ENCODE data around the gene NCBP3. TPM values are rescaled to one million over a fixed set of nuclear protein-coding genes. Genes with fewer than 3 reads are reported as not detected.
A peak's percentile ranks its signal among the peaks of the same experiment; 100 is the strongest.

NCBP3 gene
- total RNA-seq (10 to 100 TPM; 15.7 to 43.2 (median 37.6) TPM), polyA plus RNA-seq (10 to 100 TPM; 17.7 to 38.9 TPM)
- long read RNA-seq, donor 1, full-length matches to known transcripts, result 25 of 50 reads
- long read RNA-seq, donor 1, partial matches to known transcripts, result 14 of 50 reads
- long read RNA-seq, donor 1, other reads (novel, unspliced or antisense), result 11 of 50 reads
- long read RNA-seq, donor 2, full-length matches to known transcripts, result 7 of 7 reads
- long read RNA-seq, donor 2, partial matches to known transcripts, result 0 of 7 reads
- long read RNA-seq, donor 2, other reads (novel, unspliced or antisense), result 0 of 7 reads
- long read RNA-seq, donor 3, full-length matches to known transcripts, result 23 of 45 reads
- long read RNA-seq, donor 3, partial matches to known transcripts, result 11 of 45 reads
- long read RNA-seq, donor 3, other reads (novel, unspliced or antisense), result 11 of 45 reads

GRCh38 chr17:3845621-3846436, at the start of gene NCBP3:
TSS of gene NCBP3 (minus strand) at chr17:3846246. CDS start at chr17:3846223, 23 bp downstream.
- peak within 1 kb of the TSS; percentile 59 to 70 for H3K27ac ChIP-seq
- H3K4me1 ChIP-seq (ENCODE audit: insufficient read depth), result no peaks in the 10 kb centered on the region
- H3K27me3 ChIP-seq, result no peaks in the 10 kb centered on the region
- WGBS, 3 donors, result 0 to 1% (median 1%) methylated on average over 72 to 76 of the region's 76 CpGs
- peak within 1 kb of the TSS; percentile 100 for H3K4me3 ChIP-seq
- DNase-seq, result peak; percentile 86 to 93 (median 89)
- no peaks in the 10 kb centered on the region for H3K9me3 ChIP-seq
- no peaks in the 10 kb centered on the region for H3K36me3 ChIP-seq
- intact Hi-C loops (cut with DNase I), result loop anchor here in 2 of 4 donors (5.0 kb wide), 2 partner anchors 94 to 109 kb away; no protein-coding TSS in a partner anchor
- TF ChIP-seq POLR2A (IDR thresholded peaks at IDR 0.05) (peak; percentile 81), EP300 (IDR thresholded peaks at IDR 0.05) (no peak), CTCF (IDR thresholded peaks at IDR 0.05) (peak; percentile 97 to 98 (median 98))

- peaks cover 23% of the 10 kb centered on the region for H3K4me1 ChIP-seq (ENCODE audit: insufficient read depth)
- 95 to 97% (median 96%) methylated on average over 3 of the region's 3 CpGs for WGBS, 3 donors
- no peaks in the 10 kb centered on the region for H3K27me3 ChIP-seq
- no peak for TF ChIP-seq CTCF (IDR thresholded peaks at IDR 0.05)
- TF ChIP-seq EP300 (IDR thresholded peaks at IDR 0.05), result no peak
- TF ChIP-seq POLR2A (IDR thresholded peaks at IDR 0.05), result no peak
- H3K4me3 ChIP-seq, result no peak overlapping the region
- H3K36me3 ChIP-seq, result no peaks in the 10 kb centered on the region
- H3K27ac ChIP-seq, result peak overlapping the region in 1 of 2 donors; percentile 26
- intact Hi-C loops (cut with DNase I), result no loop called here
- no peak for DNase-seq
- no peaks in the 10 kb centered on the region for H3K9me3 ChIP-seq
Measured at GRCh38 chr17:3895354-3895753, 49.3 kb upstream of the NCBP3 start.

GRCh38 chr17:3894911-3895343, 48.9 kb upstream of the NCBP3 start:
- Histone ChIP-seq H3K36me3 (no peaks in the 10 kb centered on the region), H3K4me3 (no peak overlapping the region), H3K4me1 (ENCODE audit: insufficient read depth) (peaks cover 23% of the 10 kb centered on the region), H3K9me3 (no peaks in the 10 kb centered on the region), H3K27ac (peak overlapping the region in 1 of 2 donors; percentile 66), H3K27me3 (no peaks in the 10 kb centered on the region)
- intact Hi-C loops (cut with DNase I), result no loop called here
- TF ChIP-seq CTCF (IDR thresholded peaks at IDR 0.05), result no peak
- TF ChIP-seq POLR2A (IDR thresholded peaks at IDR 0.05), result no peak
- no peak for TF ChIP-seq EP300 (IDR thresholded peaks at IDR 0.05)
- DNase-seq, result no peak
- WGBS, 3 donors, result 9 to 23% (median 20%) methylated on average over 2 of the region's 2 CpGs

GRCh38 chr17:3894188-3894587, 48.1 kb upstream of the NCBP3 start:
- Histone ChIP-seq H3K4me1 (ENCODE audit: insufficient read depth) (peaks cover 23% of the 10 kb centered on the region), H3K9me3 (no peaks in the 10 kb centered on the region), H3K36me3 (no peaks in the 10 kb centered on the region), H3K4me3 (no peak overlapping the region), H3K27me3 (no peaks in the 10 kb centered on the region), H3K27ac (peak overlapping the region in 1 of 2 donors; percentile 66)
- DNase-seq, result no peak
- WGBS, 3 donors, result 79 to 88% (median 87%) methylated on average over 5 of the region's 5 CpGs
- no peak for TF ChIP-seq POLR2A (IDR thresholded peaks at IDR 0.05)
- TF ChIP-seq EP300 (IDR thresholded peaks at IDR 0.05), result no peak
- no peak for TF ChIP-seq CTCF (IDR thresholded peaks at IDR 0.05)
- intact Hi-C loops (cut with DNase I), result no loop called here

Measured in ovary (tissue), 10 donors.